Neural cell (in vitro differentiated cells): ENCODE results near the gene B3GALT4. TPM values are rescaled to one million over a fixed set of nuclear protein-coding genes. Genes with fewer than 3 reads are reported as not detected.

Source experiments
- H2AFZ ChIP-seq: fragments of 200-600, 300-800 bp; sonication (generic), shearing (Covaris generic); 2 replicates; pipeline ENCODE4 v1.6.0; 2014; ENCODE audit warnings: low read depth, mild to moderate bottlenecking, antibody characterized with exemption, low read length, moderate library complexity
- H3F3A ChIP-seq: fragments of 200-600 bp; shearing (Covaris generic); 2 replicates; pipeline ENCODE4 v1.6.1; 2016; ENCODE audit warnings: mild to moderate bottlenecking, moderate library complexity, mixed read lengths, antibody characterized with exemption, low read length; ENCODE audit not compliant: insufficient read depth, poor library complexity, severe bottlenecking
- H3K27ac ChIP-seq: fragments of 200-600, 300-800 bp; sonication (generic), shearing (Covaris generic); 2 replicates; pipeline ENCODE4 v1.5.1; 2014; ENCODE audit warnings: mild to moderate bottlenecking, low read length, moderate library complexity
- H3K27me3 ChIP-seq: fragments of 300-800, 200-600 bp; sonication (generic), shearing (Covaris generic); 2 replicates; pipeline ENCODE4 v1.6.0; 2014; ENCODE audit warnings: mild to moderate bottlenecking, low read depth, low read length, moderate library complexity; ENCODE audit not compliant: insufficient read depth
- H3K36me3 ChIP-seq: fragments of 300-800, 200-600 bp; sonication (generic), shearing (Covaris generic); 2 replicates; pipeline ENCODE4 v1.5.1; 2014; ENCODE audit warnings: mild to moderate bottlenecking, antibody characterized with exemption, low read length, moderate library complexity; ENCODE audit not compliant: insufficient read depth
- H3K4me2 ChIP-seq: fragments of 300-800, 200-600 bp; sonication (generic), shearing (Covaris generic); 2 replicates; pipeline ENCODE4 v1.6.0; 2014; ENCODE audit warnings: mild to moderate bottlenecking, low read length
- H3K4me3 ChIP-seq: fragments of 300-800, 200-600 bp; sonication (generic), shearing (Covaris generic); 2 replicates; pipeline ENCODE4 v1.5.1; 2014; ENCODE audit warnings: mild to moderate bottlenecking, low read length, moderate library complexity
- H3K79me2 ChIP-seq: fragments of 200-600 bp; shearing (Covaris generic); replicated peaks from 2 replicates; pipeline ENCODE4 v1.6.0; 2014; ENCODE audit warnings: mild to moderate bottlenecking, low read length, moderate library complexity; ENCODE audit not compliant: insufficient read depth
- H3K9ac ChIP-seq: fragments of 300-800, 200-600 bp; sonication (generic), shearing (Covaris generic); 2 replicates; pipeline ENCODE4 v1.6.1; 2016; ENCODE audit warnings: mild to moderate bottlenecking, low read length, mixed read lengths
- H3K9me2 ChIP-seq: fragments of 200-600 bp; shearing (Covaris generic); 2 replicates; pipeline ENCODE4 v1.6.1; 2016; ENCODE audit warnings: mild to moderate bottlenecking, low read length, mixed read lengths; ENCODE audit not compliant: insufficient read depth
- H3K9me3 ChIP-seq: fragments of 200-600, 300-800 bp; sonication (generic), shearing (Covaris generic); 2 replicates; pipeline ENCODE4 v1.6.1; 2016; ENCODE audit warnings: mild to moderate bottlenecking, mixed run types, low read length, moderate library complexity, mixed read lengths
- H4K20me1 ChIP-seq: fragments of 200-600 bp; shearing (Covaris generic); 2 replicates; pipeline ENCODE4 v1.6.1; 2016; ENCODE audit warnings: mild to moderate bottlenecking, mixed run types; ENCODE audit not compliant: insufficient read depth
- EP300 ChIP-seq: fragments of 450-650 bp; conservative IDR thresholded peaks from 2 replicates; pipeline ENCODE4 v1.6.1; 2014; ENCODE audit warnings: antibody characterized with exemption, mild to moderate bottlenecking, moderate library complexity; ENCODE audit not compliant: poor library complexity, severe bottlenecking
- EZH2 ChIP-seq: fragments of 200-600, 300-800 bp; shearing (Covaris generic), sonication (generic); IDR thresholded peaks from 2 replicates; pipeline ENCODE4 v1.6.1; 2014; ENCODE audit warnings: antibody characterized with exemption, low read length, borderline replicate concordance, mild to moderate bottlenecking; ENCODE audit not compliant: insufficient read depth, poor library complexity, severe bottlenecking
- MXI1 ChIP-seq: fragments of 450-650 bp; conservative IDR thresholded peaks from 2 replicates; pipeline ENCODE4 v1.6.1; 2014; ENCODE audit warnings: antibody characterized with exemption, mild to moderate bottlenecking; ENCODE audit not compliant: poor library complexity, severe bottlenecking
- POLR2AphosphoS5 ChIP-seq: IDR thresholded peaks from 2 replicates; pipeline ENCODE4 v1.6.1; 2012
- RAD21 ChIP-seq: fragments of 450-650 bp; conservative IDR thresholded peaks from 2 replicates; pipeline ENCODE4 v1.6.1; 2014; ENCODE audit warnings: antibody characterized with exemption, mild to moderate bottlenecking, moderate library complexity
- SMC3 ChIP-seq: fragments of 450-650 bp; conservative IDR thresholded peaks from 2 replicates; pipeline ENCODE4 v1.6.1; 2014; ENCODE audit warnings: antibody characterized with exemption, mild to moderate bottlenecking, moderate library complexity; ENCODE audit not compliant: poor library complexity
- TAF1 ChIP-seq: IDR thresholded peaks from 2 replicates; pipeline ENCODE4 v1.6.1; 2012; ENCODE audit warnings: low read depth
- polyA plus RNA-seq: library from polyadenylated mRNA; depleted of rRNA; stranded (reverse); fragments of >200 nt; gene quantifications from 2 replicates; pipeline ENCODE4 v1.2.3, GENCODE V29; 2014
- TF ChIP-seq, protein P1 (sequence below): fragments of 450-650 bp; IDR thresholded peaks from 2 replicates; pipeline ENCODE4 v1.5.1; 2014; ENCODE audit warnings: antibody characterized with exemption, mild to moderate bottlenecking, moderate library complexity; ENCODE audit not compliant: poor library complexity, severe bottlenecking
- TF ChIP-seq, protein P2 (sequence below): IDR thresholded peaks from 2 replicates; pipeline ENCODE4 v1.6.1; 2012; ENCODE audit warnings: borderline replicate concordance

The B3GALT4 gene
- polyA plus RNA-seq, 1 donor from 2014 or later, result 2.5 TPM

DNA sequence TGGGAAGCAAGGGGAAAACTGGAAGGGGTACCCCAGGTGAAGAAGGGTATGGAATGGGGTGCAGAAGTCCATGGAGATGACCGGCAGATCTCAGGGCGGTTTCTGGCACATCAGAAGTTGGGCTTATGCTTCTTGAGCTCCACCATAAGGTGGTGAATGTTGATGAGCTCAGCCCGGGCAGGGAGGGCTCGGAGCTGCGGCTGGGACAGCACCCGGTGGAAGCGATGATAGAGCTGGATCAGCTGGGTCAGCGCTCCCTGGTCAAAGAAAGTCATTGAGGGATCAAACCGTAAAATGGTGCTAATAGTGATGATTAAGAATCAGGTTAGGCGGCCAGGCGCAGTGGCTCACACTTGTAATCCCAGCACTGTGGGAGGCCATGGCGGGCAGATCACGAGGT, 26.2 kb upstream of the B3GALT4 start:
- Histone ChIP-seq H3F3A (peaks cover 5% of the 10 kb centered on the region), H3K9me2 (no peaks in the 10 kb centered on the region), H3K9ac (no peak overlapping the region), H2AFZ (no peak overlapping the region), H3K4me2 (no peak overlapping the region), H3K9me3 (no peaks in the 10 kb centered on the region), H4K20me1 (no peaks in the 10 kb centered on the region), H3K27ac (no peak overlapping the region), H3K79me2 (no peaks in the 10 kb centered on the region), H3K36me3 (no peaks in the 10 kb centered on the region), H3K27me3 (no peaks in the 10 kb centered on the region), H3K4me3 (no peak overlapping the region)
- TF ChIP-seq RAD21, result no peak
- no peak for TF ChIP-seq SMC3
- TF ChIP-seq, protein P1, sequence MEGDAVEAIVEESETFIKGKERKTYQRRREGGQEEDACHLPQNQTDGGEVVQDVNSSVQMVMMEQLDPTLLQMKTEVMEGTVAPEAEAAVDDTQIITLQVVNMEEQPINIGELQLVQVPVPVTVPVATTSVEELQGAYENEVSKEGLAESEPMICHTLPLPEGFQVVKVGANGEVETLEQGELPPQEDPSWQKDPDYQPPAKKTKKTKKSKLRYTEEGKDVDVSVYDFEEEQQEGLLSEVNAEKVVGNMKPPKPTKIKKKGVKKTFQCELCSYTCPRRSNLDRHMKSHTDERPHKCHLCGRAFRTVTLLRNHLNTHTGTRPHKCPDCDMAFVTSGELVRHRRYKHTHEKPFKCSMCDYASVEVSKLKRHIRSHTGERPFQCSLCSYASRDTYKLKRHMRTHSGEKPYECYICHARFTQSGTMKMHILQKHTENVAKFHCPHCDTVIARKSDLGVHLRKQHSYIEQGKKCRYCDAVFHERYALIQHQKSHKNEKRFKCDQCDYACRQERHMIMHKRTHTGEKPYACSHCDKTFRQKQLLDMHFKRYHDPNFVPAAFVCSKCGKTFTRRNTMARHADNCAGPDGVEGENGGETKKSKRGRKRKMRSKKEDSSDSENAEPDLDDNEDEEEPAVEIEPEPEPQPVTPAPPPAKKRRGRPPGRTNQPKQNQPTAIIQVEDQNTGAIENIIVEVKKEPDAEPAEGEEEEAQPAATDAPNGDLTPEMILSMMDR, result no peak
- TF ChIP-seq, protein P2, sequence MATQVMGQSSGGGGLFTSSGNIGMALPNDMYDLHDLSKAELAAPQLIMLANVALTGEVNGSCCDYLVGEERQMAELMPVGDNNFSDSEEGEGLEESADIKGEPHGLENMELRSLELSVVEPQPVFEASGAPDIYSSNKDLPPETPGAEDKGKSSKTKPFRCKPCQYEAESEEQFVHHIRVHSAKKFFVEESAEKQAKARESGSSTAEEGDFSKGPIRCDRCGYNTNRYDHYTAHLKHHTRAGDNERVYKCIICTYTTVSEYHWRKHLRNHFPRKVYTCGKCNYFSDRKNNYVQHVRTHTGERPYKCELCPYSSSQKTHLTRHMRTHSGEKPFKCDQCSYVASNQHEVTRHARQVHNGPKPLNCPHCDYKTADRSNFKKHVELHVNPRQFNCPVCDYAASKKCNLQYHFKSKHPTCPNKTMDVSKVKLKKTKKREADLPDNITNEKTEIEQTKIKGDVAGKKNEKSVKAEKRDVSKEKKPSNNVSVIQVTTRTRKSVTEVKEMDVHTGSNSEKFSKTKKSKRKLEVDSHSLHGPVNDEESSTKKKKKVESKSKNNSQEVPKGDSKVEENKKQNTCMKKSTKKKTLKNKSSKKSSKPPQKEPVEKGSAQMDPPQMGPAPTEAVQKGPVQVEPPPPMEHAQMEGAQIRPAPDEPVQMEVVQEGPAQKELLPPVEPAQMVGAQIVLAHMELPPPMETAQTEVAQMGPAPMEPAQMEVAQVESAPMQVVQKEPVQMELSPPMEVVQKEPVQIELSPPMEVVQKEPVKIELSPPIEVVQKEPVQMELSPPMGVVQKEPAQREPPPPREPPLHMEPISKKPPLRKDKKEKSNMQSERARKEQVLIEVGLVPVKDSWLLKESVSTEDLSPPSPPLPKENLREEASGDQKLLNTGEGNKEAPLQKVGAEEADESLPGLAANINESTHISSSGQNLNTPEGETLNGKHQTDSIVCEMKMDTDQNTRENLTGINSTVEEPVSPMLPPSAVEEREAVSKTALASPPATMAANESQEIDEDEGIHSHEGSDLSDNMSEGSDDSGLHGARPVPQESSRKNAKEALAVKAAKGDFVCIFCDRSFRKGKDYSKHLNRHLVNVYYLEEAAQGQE, result no peak
- no peak for TF ChIP-seq EP300
- TF ChIP-seq MXI1, result no peak
- TF ChIP-seq POLR2AphosphoS5, result no peak
- TF ChIP-seq EZH2, result no peak
- no peak for TF ChIP-seq TAF1

DNA sequence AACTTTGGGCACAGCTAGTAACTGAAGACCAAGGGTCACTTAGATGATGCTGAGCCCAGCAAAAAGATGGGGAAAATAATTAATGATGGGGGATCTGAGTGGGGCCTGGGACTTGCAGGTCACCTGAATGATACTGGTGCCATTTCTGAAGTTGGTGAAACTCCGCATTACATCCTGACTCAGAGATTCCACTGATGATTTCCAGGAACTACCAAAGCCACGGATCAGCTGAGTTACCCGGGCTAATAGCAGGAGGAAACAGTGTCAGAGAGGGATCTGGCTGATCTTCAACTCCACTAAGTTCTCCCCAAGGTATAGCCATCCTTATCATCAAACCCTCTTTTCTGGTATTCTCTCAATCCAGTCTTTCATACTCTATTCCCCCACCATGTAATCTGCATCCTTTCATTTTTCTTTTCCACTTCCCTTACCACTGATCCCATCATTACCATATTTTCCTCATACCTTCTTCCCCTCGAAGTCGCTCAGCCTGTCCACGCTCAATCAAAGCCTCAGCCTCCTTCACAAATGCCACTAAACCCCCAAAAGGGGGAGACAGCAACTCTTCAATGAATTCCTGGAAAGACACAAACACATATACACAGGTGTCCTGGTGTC, 25.4 kb upstream of the B3GALT4 start:
- H3K27me3 ChIP-seq, result no peaks in the 10 kb centered on the region
- H3K79me2 ChIP-seq, result no peaks in the 10 kb centered on the region
- peaks cover 5% of the 10 kb centered on the region for H3F3A ChIP-seq
- TF ChIP-seq TAF1 (no peak), EP300 (no peak), SMC3 (no peak)
- TF ChIP-seq, protein P2, result no peak
- H3K27ac ChIP-seq, result no peak overlapping the region
- H3K9me2 ChIP-seq, result no peaks in the 10 kb centered on the region
- H2AFZ ChIP-seq, result no peak overlapping the region
- H3K9me3 ChIP-seq, result no peaks in the 10 kb centered on the region
- H3K4me3 ChIP-seq, result no peak overlapping the region
- no peak overlapping the region for H3K4me2 ChIP-seq
- no peaks in the 10 kb centered on the region for H3K36me3 ChIP-seq
- no peak overlapping the region for H3K9ac ChIP-seq
- no peaks in the 10 kb centered on the region for H4K20me1 ChIP-seq
